Breast epithelium (tissue), 3 donors: Measurements from ENCODE around the gene TMEM238L.
"Not testable (repeated sequence)": the region's sequence is repeated elsewhere in the genome, so short reads cannot be mapped to it uniquely, and the experiment has no call there.

Experiments
- POLR2A ChIP-seq: fragments of 450-650 bp; IDR thresholded peaks from one replicate; pipeline ENCODE4 v1.6.1; 2016; ENCODE audit warnings: antibody characterized with exemption, mild to moderate bottlenecking, moderate library complexity
- POLR2AphosphoS5 ChIP-seq, 3 donors: sonication (generic); formaldehyde crosslinking; IDR thresholded peaks; one replicate each; pipeline ENCODE4 v1.6.1; 2017; ENCODE audit warnings: antibody characterized with exemption in 3 of 3
- TF ChIP-seq, protein P1 (sequence below), 3 donors: fragments of 450-650 bp; IDR thresholded peaks; one replicate each; pipeline ENCODE4 v1.5.1; 2016 to 2017; ENCODE audit warnings: antibody characterized with exemption in 3 of 3, mild to moderate bottlenecking in 3 of 3, moderate library complexity in 3 of 3

DNA sequence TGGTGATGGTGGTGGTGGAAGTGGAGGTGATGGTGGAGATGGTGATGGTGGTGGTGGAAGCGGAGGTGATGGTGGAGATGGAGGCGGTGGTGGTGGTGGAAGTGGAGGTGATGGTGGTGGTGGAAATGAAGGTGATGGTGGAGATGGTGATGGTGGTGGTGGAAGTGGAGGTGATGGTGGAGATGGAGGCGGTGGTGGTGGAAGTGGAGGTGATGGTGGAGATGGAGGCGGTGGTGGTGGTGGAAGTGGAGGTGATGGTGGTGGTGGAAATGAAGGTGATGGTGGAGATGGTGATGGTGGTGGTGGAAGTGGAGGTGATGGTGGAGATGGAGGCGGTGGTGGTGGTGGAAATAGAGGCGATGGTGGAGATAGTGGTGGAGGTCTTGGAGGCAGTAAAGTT lies 42.7 kb upstream of the TMEM238L start:
- TF ChIP-seq, protein P1, sequence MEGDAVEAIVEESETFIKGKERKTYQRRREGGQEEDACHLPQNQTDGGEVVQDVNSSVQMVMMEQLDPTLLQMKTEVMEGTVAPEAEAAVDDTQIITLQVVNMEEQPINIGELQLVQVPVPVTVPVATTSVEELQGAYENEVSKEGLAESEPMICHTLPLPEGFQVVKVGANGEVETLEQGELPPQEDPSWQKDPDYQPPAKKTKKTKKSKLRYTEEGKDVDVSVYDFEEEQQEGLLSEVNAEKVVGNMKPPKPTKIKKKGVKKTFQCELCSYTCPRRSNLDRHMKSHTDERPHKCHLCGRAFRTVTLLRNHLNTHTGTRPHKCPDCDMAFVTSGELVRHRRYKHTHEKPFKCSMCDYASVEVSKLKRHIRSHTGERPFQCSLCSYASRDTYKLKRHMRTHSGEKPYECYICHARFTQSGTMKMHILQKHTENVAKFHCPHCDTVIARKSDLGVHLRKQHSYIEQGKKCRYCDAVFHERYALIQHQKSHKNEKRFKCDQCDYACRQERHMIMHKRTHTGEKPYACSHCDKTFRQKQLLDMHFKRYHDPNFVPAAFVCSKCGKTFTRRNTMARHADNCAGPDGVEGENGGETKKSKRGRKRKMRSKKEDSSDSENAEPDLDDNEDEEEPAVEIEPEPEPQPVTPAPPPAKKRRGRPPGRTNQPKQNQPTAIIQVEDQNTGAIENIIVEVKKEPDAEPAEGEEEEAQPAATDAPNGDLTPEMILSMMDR (IDR thresholded peaks at IDR 0.05) = not testable (repeated sequence)
- TF ChIP-seq POLR2A; POLR2AphosphoS5 (IDR thresholded peaks at IDR 0.05): not testable (repeated sequence)
